Activated naive CD8-positive, alpha-beta T cell treated with anti-CD3 and anti-CD28 coated beads, Interleukin-2, amount 10 ng/mL, durations not matched to agents 7 days and 5 days (primary cell): ENCODE measurements around the gene ITGA5. TPM values are rescaled to one million over a fixed set of nuclear protein-coding genes. Genes with fewer than 3 reads are reported as not detected.
"Not testable (repeated sequence)": the region's sequence is repeated elsewhere in the genome, so short reads cannot be mapped to it uniquely, and the experiment has no call there.

Experiments used
- ATAC-seq: fragments of 150-1000 bp; cut with Tn5 transposase; one replicate; pipeline ENCODE4 v1.10.0; 2021; ENCODE audit warnings: low read depth, moderate library complexity
- POLR2A ChIA-PET: fragments of 350-600 bp; sonication (Branson Sonifier 250); formaldehyde crosslinking; loops from one replicate; lab custom pipeline; 2021; ENCODE audit warnings: antibody characterized with exemption; lab: Charles Lee
- DNase-seq: peaks from one replicate; pipeline ENCODE4 v3.0.0; 2021
- H3K27ac Mint-ChIP-seq: one replicate; pipeline ENCODE4 v1.8.0; 2022; ENCODE audit warnings: mild to moderate bottlenecking, mixed read lengths
- H3K27me3 Mint-ChIP-seq: one replicate; pipeline ENCODE4 v1.8.0; 2022; ENCODE audit warnings: mild to moderate bottlenecking, moderate library complexity, mixed read lengths
- H3K36me3 Mint-ChIP-seq: one replicate; pipeline ENCODE4 v1.8.0; 2021; ENCODE audit warnings: mild to moderate bottlenecking, mixed read lengths
- H3K4me1 Mint-ChIP-seq: one replicate; pipeline ENCODE4 v1.8.0; 2021; ENCODE audit warnings: mixed read lengths
- H3K4me3 Mint-ChIP-seq: one replicate; pipeline ENCODE4 v1.8.0; 2022; ENCODE audit warnings: mild to moderate bottlenecking, moderate library complexity, mixed read lengths
- H3K9me3 Mint-ChIP-seq: one replicate; pipeline ENCODE4 v1.8.0; 2021; ENCODE audit warnings: mixed read lengths
- total RNA-seq, 2 experiments: library from RNA; stranded (reverse); gene quantifications; one replicate each; pipeline ENCODE4 v1.2.3, GENCODE V29; 2021

The ITGA5 gene
- total RNA-seq, 2 experiments from 2014 or later = 84.5 to 90.6 TPM

- DNase-seq (no peak), ATAC-seq (no peak)
- H3K9me3 Mint-ChIP-seq = no peaks in the 10 kb centered on the region
- peak overlapping the region; percentile 76 for H3K4me3 Mint-ChIP-seq
- peaks cover 39% of the 10 kb centered on the region for H3K4me1 Mint-ChIP-seq
- H3K27me3 Mint-ChIP-seq = peaks cover 2% of the 10 kb centered on the region
- H3K36me3 Mint-ChIP-seq = no peaks in the 10 kb centered on the region
- H3K27ac Mint-ChIP-seq = peak overlapping the region; percentile 86
- POLR2A ChIA-PET = interaction anchor here (1.5 kb wide), 1 partner anchor 10 kb away, joined by 7 read pairs; no protein-coding TSS in a partner anchor
Measured at GRCh38 chr12:54363618-54364017, 55.4 kb downstream of the ITGA5 start.

- peak overlapping the region; percentile 86 for H3K27ac Mint-ChIP-seq
- H3K36me3 Mint-ChIP-seq = no peaks in the 10 kb centered on the region
- no peak for ATAC-seq
- no peak for DNase-seq
- peaks cover 33% of the 10 kb centered on the region for H3K4me1 Mint-ChIP-seq
- H3K27me3 Mint-ChIP-seq = peaks cover 2% of the 10 kb centered on the region
- peak overlapping the region; percentile 76 for H3K4me3 Mint-ChIP-seq
- POLR2A ChIA-PET = interaction anchor here (1.5 kb wide), 1 partner anchor 10 kb away, joined by 7 read pairs; no protein-coding TSS in a partner anchor
- H3K9me3 Mint-ChIP-seq = no peaks in the 10 kb centered on the region
Measured at GRCh38 chr12:54363047-54363446, 56.0 kb downstream of the ITGA5 start.

DNA sequence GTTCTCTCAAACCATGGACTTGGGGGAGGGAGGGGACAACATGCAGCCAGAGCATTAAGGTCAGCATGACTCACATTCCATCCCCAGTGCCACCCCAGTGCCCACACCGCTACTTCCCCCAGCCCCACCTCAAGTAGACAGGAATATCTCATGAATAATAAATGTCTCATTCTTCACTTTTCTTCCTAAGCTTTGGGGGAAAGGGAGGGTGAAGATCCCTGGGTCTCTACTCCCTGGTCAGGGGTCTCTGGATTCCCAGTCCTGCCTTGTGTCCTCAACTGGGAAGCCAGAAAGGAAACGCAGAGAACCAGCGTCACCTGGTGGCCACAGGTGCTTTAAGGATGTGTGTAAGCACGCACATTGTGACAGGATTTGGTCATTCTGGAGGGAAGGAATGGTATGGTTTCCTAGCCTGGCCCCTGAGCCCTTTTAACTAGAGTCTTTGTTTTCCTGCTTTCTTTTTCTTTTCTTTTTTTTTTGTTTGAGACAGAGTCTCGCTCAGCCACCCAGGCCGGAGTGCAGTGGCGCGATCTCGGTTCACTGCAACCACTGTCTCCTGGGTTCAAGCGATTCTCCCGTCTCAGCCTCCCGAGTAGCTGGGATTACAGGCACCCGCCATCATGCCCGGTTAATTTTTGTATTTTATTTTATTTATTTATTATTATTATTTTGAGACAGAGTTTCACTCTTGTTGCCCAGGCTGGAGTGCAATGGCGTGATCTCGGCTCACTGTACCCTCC, 58.2 kb downstream of the ITGA5 start:
- Mint-ChIP-seq H3K4me3 (no peak overlapping the region), H3K27me3 (no peaks in the 10 kb centered on the region), H3K4me1 (peaks cover 35% of the 10 kb centered on the region), H3K9me3 (no peaks in the 10 kb centered on the region), H3K27ac (peak overlapping the region; percentile 51), H3K36me3 (no peaks in the 10 kb centered on the region)
- ATAC-seq (no peak), DNase-seq (peak; percentile 66)
- POLR2A ChIA-PET = interaction anchor here (1.6 kb wide), 1 partner anchor 79 kb away, joined by 4 read pairs; no protein-coding TSS in a partner anchor

GRCh38 chr12:54359762-54360351, 59.2 kb downstream of the ITGA5 start:
- POLR2A ChIA-PET = interaction anchor here (0.5 to 3.9 kb wide), 12 partner anchors 9 to 144 kb away, joined by 3 to 32 read pairs (median 6); partner anchors contain the start of genes CBX5, COPZ1 and HNRNPA1
- no peak for DNase-seq
- H3K27ac Mint-ChIP-seq = no peak overlapping the region
- H3K9me3 Mint-ChIP-seq = no peaks in the 10 kb centered on the region
- no peaks in the 10 kb centered on the region for H3K36me3 Mint-ChIP-seq
- no peak for ATAC-seq
- peaks cover 33% of the 10 kb centered on the region for H3K4me1 Mint-ChIP-seq
- no peak overlapping the region for H3K4me3 Mint-ChIP-seq
- no peaks in the 10 kb centered on the region for H3K27me3 Mint-ChIP-seq

DNA sequence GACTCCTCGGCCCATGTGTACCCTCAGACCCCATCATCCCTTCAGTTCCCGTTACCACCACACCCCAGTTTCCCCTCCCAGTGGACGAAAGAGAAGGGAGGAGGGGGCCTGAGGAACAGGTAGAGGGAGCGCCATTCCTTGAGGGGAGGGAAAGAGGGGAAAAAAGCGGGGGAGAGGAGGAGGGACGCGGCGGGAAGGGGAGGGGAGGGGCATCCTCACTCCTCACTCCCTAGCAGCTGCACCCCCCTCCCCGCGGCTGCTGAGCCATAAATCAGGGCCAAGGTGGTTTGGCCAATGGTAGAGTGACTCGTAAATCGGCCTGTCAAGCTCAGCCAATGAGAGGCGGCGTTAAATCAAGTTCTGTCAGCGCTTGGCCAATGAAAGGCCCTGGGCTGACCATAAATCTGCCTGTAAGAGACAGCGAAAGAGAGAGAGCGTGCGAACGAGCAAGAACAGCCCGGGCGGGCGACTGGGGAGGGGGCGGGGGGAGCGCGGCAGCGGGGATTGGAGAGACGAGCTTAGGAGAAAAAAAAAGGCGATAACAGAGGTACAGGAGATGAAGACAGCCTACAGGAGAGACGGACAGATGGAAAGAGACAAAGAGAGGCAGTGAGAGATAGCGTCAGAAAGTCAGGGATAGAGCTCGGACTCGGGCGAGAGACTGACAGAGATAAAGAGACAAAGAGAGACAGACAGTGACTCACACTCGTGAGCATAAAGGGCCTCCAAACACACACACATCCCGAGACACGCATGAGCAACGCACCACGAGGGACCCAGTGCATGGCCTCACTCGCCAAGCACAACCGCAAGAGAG, 59.9 kb downstream of the ITGA5 start:
- DNase-seq = peak; percentile 84
- no peak overlapping the region for H3K27ac Mint-ChIP-seq
- H3K27me3 Mint-ChIP-seq = no peaks in the 10 kb centered on the region
- no peaks in the 10 kb centered on the region for H3K9me3 Mint-ChIP-seq
- POLR2A ChIA-PET = interaction anchor here (0.5 to 3.9 kb wide), 17 partner anchors 9 to 1967 kb away, joined by 3 to 32 read pairs (median 5); partner anchors contain the start of genes CBX5, COPZ1, HNRNPA1 and NFE2
- no peak overlapping the region for H3K4me3 Mint-ChIP-seq
- ATAC-seq = peak; percentile 96
- H3K36me3 Mint-ChIP-seq = no peaks in the 10 kb centered on the region
- H3K4me1 Mint-ChIP-seq = peaks cover 26% of the 10 kb centered on the region

GRCh38 chr12:54358191-54358944, 60.7 kb downstream of the ITGA5 start:
- Mint-ChIP-seq H3K4me1 (peaks cover 18% of the 10 kb centered on the region), H3K27me3 (no peaks in the 10 kb centered on the region), H3K27ac (no peak overlapping the region), H3K36me3 (no peaks in the 10 kb centered on the region), H3K9me3 (no peaks in the 10 kb centered on the region), H3K4me3 (no peak overlapping the region)
- ATAC-seq (peak; percentile 47), DNase-seq (peak; percentile 42)
- POLR2A ChIA-PET = interaction anchor here (0.6 to 3.9 kb wide), 16 partner anchors 11 to 1968 kb away, joined by 3 to 32 read pairs (median 5); partner anchors contain the start of genes CBX5, COPZ1, HNRNPA1 and NFE2

DNA sequence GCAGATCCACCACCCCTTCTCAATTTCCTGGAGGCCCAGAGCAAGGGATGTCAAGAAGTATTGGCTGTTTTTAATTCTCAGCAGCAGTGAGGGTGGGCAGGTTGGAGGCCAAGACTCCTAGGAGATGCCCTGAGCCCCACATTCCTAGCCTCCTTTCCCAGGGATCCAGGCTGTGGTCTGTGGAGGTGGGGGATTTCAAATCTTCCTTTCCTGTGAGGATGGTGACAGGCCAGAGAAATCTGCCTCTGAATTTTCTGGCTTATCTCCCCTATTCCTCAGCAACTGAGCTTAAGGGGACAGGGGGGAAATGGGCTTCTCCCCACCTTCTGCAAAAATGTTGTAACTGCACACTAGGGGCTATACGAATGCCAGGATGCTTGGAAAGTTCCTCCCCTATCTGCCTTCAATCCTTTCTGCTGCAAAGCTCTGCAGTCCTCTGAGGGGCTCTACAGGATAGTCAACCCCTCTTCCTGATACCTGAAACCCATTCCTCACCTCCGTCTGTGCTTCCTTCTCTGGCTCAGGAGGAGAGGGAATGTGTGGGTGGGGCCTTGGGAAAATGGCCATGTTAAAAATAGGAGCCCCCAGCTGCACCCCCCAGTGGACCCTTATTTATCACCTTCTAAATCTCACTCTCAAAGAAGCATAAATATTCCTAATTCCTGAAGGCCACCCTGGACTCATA, 61.4 kb downstream of the ITGA5 start:
- no peaks in the 10 kb centered on the region for H3K36me3 Mint-ChIP-seq
- POLR2A ChIA-PET = interaction anchor here (0.6 to 3.9 kb wide), 7 partner anchors 11 to 94 kb away, joined by 3 to 32 read pairs (median 7); partner anchors contain the start of genes CBX5, COPZ1, HNRNPA1 and NFE2
- H3K4me3 Mint-ChIP-seq = no peak overlapping the region
- no peak for DNase-seq
- H3K27me3 Mint-ChIP-seq = no peaks in the 10 kb centered on the region
- no peak for ATAC-seq
- no peak overlapping the region for H3K27ac Mint-ChIP-seq
- H3K9me3 Mint-ChIP-seq = no peaks in the 10 kb centered on the region
- peaks cover 19% of the 10 kb centered on the region for H3K4me1 Mint-ChIP-seq

- ATAC-seq (no peak), DNase-seq (no peak)
- Mint-ChIP-seq H3K4me1 (peaks cover 26% of the 10 kb centered on the region), H3K27me3 (no peaks in the 10 kb centered on the region), H3K4me3 (no peak overlapping the region), H3K9me3 (no peaks in the 10 kb centered on the region), H3K27ac (no peak overlapping the region), H3K36me3 (peaks cover 3% of the 10 kb centered on the region)
- POLR2A ChIA-PET = interaction anchor here (1.7 to 3.9 kb wide), 2 partner anchors 32 to 70 kb away, joined by 3 to 20 read pairs; partner anchors contain the start of gene COPZ1
Measured at GRCh38 chr12:54356951-54357356, 62.1 kb downstream of the ITGA5 start.

DNA sequence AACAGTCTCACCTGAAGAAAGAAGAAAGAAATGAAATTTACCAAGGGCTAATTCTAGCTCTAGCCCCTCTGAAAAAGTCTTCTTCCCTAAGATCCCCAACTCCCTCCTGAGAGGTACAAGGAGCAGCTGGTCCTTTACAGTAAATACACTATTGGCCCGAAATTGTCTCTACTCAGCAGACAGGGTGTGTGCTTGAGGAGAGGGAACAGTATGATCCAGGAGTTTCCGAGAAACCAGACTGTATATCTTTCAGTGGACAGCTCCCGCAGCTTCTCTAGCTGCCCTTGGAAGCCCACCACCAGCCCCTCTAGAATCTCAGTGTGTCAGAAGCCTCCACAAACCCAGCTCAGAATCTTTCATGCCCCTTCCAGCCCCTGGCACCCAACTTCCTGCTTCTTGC, 62.8 kb downstream of the ITGA5 start:
- Mint-ChIP-seq H3K9me3 (no peaks in the 10 kb centered on the region), H3K4me1 (peaks cover 29% of the 10 kb centered on the region), H3K27ac (no peak overlapping the region), H3K36me3 (peaks cover 6% of the 10 kb centered on the region), H3K27me3 (no peaks in the 10 kb centered on the region), H3K4me3 (no peak overlapping the region)
- DNase-seq (no peak), ATAC-seq (no peak)
- POLR2A ChIA-PET = interaction anchor here (1.7 to 3.9 kb wide), 2 partner anchors 31 to 69 kb away, joined by 3 to 20 read pairs; partner anchors contain the start of gene COPZ1

- Mint-ChIP-seq H3K9me3 (no peaks in the 10 kb centered on the region), H3K4me1 (peaks cover 23% of the 10 kb centered on the region), H3K36me3 (peaks cover 15% of the 10 kb centered on the region), H3K27ac (no peak overlapping the region), H3K27me3 (no peaks in the 10 kb centered on the region), H3K4me3 (no peak overlapping the region)
- POLR2A ChIA-PET = interaction anchor here (1.7 kb wide), 1 partner anchor 68 kb away, joined by 3 read pairs; no protein-coding TSS in a partner anchor
- DNase-seq (no peak), ATAC-seq (no peak)
Measured at GRCh38 chr12:54355104-54355815, 63.8 kb downstream of the ITGA5 start.

GRCh38 chr12:54354271-54354670, 64.8 kb downstream of the ITGA5 start:
- H3K27ac Mint-ChIP-seq, H3K9me3 Mint-ChIP-seq, DNase-seq, H3K27me3 Mint-ChIP-seq, H3K4me3 Mint-ChIP-seq, ATAC-seq: not testable (repeated sequence)
- Mint-ChIP-seq H3K36me3 (peaks cover 21% of the 10 kb centered on the region), H3K4me1 (peaks cover 22% of the 10 kb centered on the region)
- POLR2A ChIA-PET = interaction anchor here (0.6 to 2.2 kb wide), 2 partner anchors 9 to 75 kb away, joined by 3 to 7 read pairs; no protein-coding TSS in a partner anchor
